ENCODE results near the gene GALNT18. TPM values are rescaled to one million over a fixed set of nuclear protein-coding genes. Genes with fewer than 3 reads are reported as not detected.

The GALNT18 gene
- total RNA-seq, 3 donors from 2014 or later (not counting 1 experiment from before 2014, with no cell fraction given): 0.18 to 0.42 (median 0.38) TPM

- no peak overlapping the region for H3K27ac ChIP-seq (ENCODE audit: low read length)
- no peaks in the 10 kb centered on the region for H3K36me3 ChIP-seq (ENCODE audit: control insufficient read depth, insufficient read depth, low read length)
- H3K4me3 ChIP-seq (ENCODE audit: low read length): no peak overlapping the region
- H3K9me3 ChIP-seq (ENCODE audit: control insufficient read depth, insufficient read depth, low read length): no peaks in the 10 kb centered on the region
- H3K9me3 Mint-ChIP-seq: no peaks in the 10 kb centered on the region
- no peak overlapping the region for H3K4me3 Mint-ChIP-seq
- ATAC-seq (no peak), DNase-seq (no peak)
- no peaks in the 10 kb centered on the region for H3K27me3 ChIP-seq (ENCODE audit: control insufficient read depth, insufficient read depth, low read length)
- no peaks in the 10 kb centered on the region for H3K36me3 Mint-ChIP-seq
- H3K27me3 Mint-ChIP-seq (ENCODE audit: low read depth in 2 of 2): peaks cover 11 to 21% of the 10 kb centered on the region in 2 donors
- TF ChIP-seq, protein P1, sequence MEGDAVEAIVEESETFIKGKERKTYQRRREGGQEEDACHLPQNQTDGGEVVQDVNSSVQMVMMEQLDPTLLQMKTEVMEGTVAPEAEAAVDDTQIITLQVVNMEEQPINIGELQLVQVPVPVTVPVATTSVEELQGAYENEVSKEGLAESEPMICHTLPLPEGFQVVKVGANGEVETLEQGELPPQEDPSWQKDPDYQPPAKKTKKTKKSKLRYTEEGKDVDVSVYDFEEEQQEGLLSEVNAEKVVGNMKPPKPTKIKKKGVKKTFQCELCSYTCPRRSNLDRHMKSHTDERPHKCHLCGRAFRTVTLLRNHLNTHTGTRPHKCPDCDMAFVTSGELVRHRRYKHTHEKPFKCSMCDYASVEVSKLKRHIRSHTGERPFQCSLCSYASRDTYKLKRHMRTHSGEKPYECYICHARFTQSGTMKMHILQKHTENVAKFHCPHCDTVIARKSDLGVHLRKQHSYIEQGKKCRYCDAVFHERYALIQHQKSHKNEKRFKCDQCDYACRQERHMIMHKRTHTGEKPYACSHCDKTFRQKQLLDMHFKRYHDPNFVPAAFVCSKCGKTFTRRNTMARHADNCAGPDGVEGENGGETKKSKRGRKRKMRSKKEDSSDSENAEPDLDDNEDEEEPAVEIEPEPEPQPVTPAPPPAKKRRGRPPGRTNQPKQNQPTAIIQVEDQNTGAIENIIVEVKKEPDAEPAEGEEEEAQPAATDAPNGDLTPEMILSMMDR (IDR thresholded peaks at IDR 0.05): no peak
- no peak overlapping the region for H3K27ac Mint-ChIP-seq
- H3K4me1 ChIP-seq (ENCODE audit: control insufficient read depth, insufficient read depth, low read length): no peaks in the 10 kb centered on the region
- intact Hi-C loops (cut with micrococcal nuclease): no loop called here
- 94% methylated on average over 10 of the region's 10 CpGs for WGBS (ENCODE audit: insufficient coverage)
- no peaks in the 10 kb centered on the region for H3K4me1 Mint-ChIP-seq
Measured at GRCh38 chr11:11510939-11511338, 110.9 kb downstream of the GALNT18 start.

DNA sequence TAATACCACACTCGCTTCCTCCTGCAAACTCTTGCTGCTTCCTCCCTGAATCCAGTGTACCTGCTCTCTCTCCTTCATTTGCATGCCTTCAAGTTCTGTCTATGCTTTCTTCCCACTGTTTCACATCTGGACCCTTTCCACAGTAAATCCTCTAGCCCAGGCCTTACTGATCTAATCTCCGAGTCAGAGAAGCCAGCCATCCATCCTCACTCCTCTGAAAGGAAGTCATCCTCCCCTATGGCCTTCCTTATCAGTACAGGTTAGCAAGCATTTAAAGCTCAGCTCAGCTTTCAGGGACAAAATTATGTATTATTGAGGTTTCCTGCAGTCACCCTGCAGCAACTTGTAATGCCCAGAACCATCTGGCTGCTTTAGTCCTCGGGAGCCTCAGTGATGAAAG lies 116.1 kb downstream of the GALNT18 start:
- Mint-ChIP-seq H3K27ac (no peak overlapping the region), H3K4me1 (no peaks in the 10 kb centered on the region), H3K36me3 (no peaks in the 10 kb centered on the region), H3K9me3 (no peaks in the 10 kb centered on the region), H3K27me3 (ENCODE audit: low read depth in 2 of 2) (peaks cover 15 to 21% of the 10 kb centered on the region in 2 donors), H3K4me3 (no peak overlapping the region)
- TF ChIP-seq, protein P1 (IDR thresholded peaks at IDR 0.05): no peak
- H3K27me3 ChIP-seq (ENCODE audit: control insufficient read depth, insufficient read depth, low read length): no peaks in the 10 kb centered on the region
- H3K9me3 ChIP-seq (ENCODE audit: control insufficient read depth, insufficient read depth, low read length): no peaks in the 10 kb centered on the region
- no peaks in the 10 kb centered on the region for H3K36me3 ChIP-seq (ENCODE audit: control insufficient read depth, insufficient read depth, low read length)
- no peak for ATAC-seq
- no peaks in the 10 kb centered on the region for H3K4me1 ChIP-seq (ENCODE audit: control insufficient read depth, insufficient read depth, low read length)
- no peak overlapping the region for H3K4me3 ChIP-seq (ENCODE audit: low read length)
- intact Hi-C loops (cut with micrococcal nuclease): no loop called here
- H3K27ac ChIP-seq (ENCODE audit: low read length): no peak overlapping the region
- no peak for DNase-seq
- WGBS (ENCODE audit: insufficient coverage): 49% methylated on average over 3 of the region's 3 CpGs

DNA sequence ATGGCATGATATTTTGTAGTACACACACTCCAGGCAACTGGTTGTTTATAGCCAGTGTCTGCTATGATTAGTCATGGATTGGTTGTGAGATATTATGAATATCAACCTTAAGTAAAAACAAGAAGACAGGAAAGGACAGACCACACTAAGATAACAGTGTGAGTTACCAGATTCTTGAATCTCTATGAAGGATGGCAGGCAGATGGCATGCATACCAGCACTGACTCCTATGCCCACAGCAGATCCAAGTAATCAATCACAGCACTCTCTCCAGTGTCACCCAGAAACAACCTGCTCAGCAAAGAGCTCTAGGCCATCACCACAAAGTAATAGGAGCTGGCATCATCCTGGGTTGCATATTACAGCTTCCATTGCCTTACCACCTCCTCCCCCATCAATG lies 116.6 kb downstream of the GALNT18 start:
- Mint-ChIP-seq H3K36me3 (no peaks in the 10 kb centered on the region), H3K27ac (no peak overlapping the region), H3K4me3 (no peak overlapping the region), H3K27me3 (ENCODE audit: low read depth in 2 of 2) (peaks cover 15 to 21% of the 10 kb centered on the region in 2 donors), H3K9me3 (no peaks in the 10 kb centered on the region), H3K4me1 (no peaks in the 10 kb centered on the region)
- no peak overlapping the region for H3K4me3 ChIP-seq (ENCODE audit: low read length)
- ATAC-seq (no peak), DNase-seq (no peak)
- H3K4me1 ChIP-seq (ENCODE audit: control insufficient read depth, insufficient read depth, low read length): no peaks in the 10 kb centered on the region
- no peaks in the 10 kb centered on the region for H3K9me3 ChIP-seq (ENCODE audit: control insufficient read depth, insufficient read depth, low read length)
- H3K27ac ChIP-seq (ENCODE audit: low read length): no peak overlapping the region
- H3K36me3 ChIP-seq (ENCODE audit: control insufficient read depth, insufficient read depth, low read length): no peaks in the 10 kb centered on the region
- intact Hi-C loops (cut with micrococcal nuclease): no loop called here
- no peaks in the 10 kb centered on the region for H3K27me3 ChIP-seq (ENCODE audit: control insufficient read depth, insufficient read depth, low read length)
- TF ChIP-seq, protein P1 (IDR thresholded peaks at IDR 0.05): no peak

- H3K27ac Mint-ChIP-seq: no peak overlapping the region
- ATAC-seq: no peak
Measured at GRCh38 chr11:11504071-11504470, 117.7 kb downstream of the GALNT18 start.

More at GRCh38 chr11:11504071-11504470, 117.7 kb downstream of the GALNT18 start:
- DNase-seq: no peak
- Histone ChIP-seq H3K27me3 (ENCODE audit: control insufficient read depth, insufficient read depth, low read length) (no peaks in the 10 kb centered on the region), H3K4me3 (ENCODE audit: low read length) (no peak overlapping the region), H3K9me3 (ENCODE audit: control insufficient read depth, insufficient read depth, low read length) (no peaks in the 10 kb centered on the region), H3K36me3 (ENCODE audit: control insufficient read depth, insufficient read depth, low read length) (no peaks in the 10 kb centered on the region), H3K27ac (ENCODE audit: low read length) (no peak overlapping the region), H3K4me1 (ENCODE audit: control insufficient read depth, insufficient read depth, low read length) (no peaks in the 10 kb centered on the region)
- intact Hi-C loops (cut with micrococcal nuclease): no loop called here
- Mint-ChIP-seq H3K27me3 (ENCODE audit: low read depth in 2 of 2) (peaks cover 15 to 21% of the 10 kb centered on the region in 2 donors), H3K36me3 (no peaks in the 10 kb centered on the region), H3K9me3 (no peaks in the 10 kb centered on the region), H3K4me3 (no peak overlapping the region), H3K4me1 (no peaks in the 10 kb centered on the region)
- TF ChIP-seq, protein P1 (IDR thresholded peaks at IDR 0.05): no peak

All from natural killer cell (primary cell).